ACHN (cell line): ENCODE results near the gene RGS6.

Experiments
- DNase-seq: peaks from one replicate; pipeline ENCODE4 v3.0.0-alpha.2; 2015
- in situ Hi-C: cut with HindIII; loops from 2 replicates; pipeline ENCODE4 v1.10.0; 2017; ENCODE audit warnings: low sequenced_read_pairs, low pct_ligation_motif_present, low pct_unique_long_range_greater_than_20kb

RGS6 gene

DNA sequence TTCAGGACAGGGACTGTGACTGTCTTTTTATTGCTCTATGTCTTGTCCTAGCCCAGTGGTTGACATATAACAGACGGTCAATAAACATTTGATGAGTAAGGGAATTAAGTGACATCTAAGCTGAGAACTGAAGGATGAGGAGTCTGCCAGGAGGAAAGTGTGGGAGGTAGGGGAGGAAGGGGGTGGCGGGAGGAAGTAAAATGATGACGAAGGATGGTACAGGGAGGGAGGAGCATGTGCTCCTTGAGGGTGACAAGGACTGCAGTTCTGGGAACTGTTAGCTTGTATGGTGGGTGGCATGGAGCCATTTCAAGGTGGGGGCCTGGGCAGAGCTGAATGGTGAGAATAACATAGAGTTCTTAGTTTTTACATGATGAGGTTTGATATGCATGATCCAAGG lies 64.4 kb downstream of the RGS6 start:
- DNase-seq: no peak
- in situ Hi-C loops: no loop called here

DNA sequence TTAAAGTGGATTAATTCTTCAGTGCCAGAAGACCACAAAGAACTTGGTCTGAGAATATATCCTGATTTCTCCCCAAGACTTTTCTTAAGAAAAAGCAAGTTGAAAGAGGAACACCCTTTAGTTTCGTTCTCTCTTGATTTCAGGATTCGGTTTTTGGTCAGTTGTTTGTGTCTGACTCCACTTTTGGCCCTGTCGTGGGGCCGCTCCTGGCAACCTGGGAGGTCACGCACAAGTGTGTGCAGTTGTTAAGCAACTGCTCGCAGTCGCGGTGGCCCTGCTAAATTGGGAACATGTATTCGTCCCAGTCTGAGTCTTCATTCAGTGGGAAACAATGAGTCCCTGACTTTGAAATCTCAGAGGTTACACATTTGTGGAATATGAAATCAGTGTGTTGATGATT lies 68.7 kb downstream of the RGS6 start:
- DNase-seq: no peak
- in situ Hi-C loops: no loop called here

DNA sequence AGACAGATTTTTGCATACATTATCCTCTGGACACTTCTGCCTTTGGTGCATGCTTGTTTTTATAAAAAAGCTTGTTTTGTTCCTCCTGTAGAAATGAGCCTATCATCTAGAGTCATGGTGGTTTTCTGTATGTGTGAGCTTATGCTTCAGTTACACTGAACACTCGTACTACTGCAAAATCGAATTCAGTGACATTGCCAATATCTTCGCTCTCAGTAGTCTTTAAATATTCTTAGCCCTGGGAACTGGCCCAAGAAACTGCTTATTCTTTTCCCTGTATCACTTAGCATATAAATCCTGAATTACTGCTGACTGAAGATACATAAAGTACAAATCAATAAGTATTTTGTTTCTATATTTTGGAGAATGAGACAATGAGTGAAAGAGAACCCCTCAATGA lies 70.5 kb downstream of the RGS6 start:
- in situ Hi-C loops: no loop called here
- DNase-seq: no peak

DNA sequence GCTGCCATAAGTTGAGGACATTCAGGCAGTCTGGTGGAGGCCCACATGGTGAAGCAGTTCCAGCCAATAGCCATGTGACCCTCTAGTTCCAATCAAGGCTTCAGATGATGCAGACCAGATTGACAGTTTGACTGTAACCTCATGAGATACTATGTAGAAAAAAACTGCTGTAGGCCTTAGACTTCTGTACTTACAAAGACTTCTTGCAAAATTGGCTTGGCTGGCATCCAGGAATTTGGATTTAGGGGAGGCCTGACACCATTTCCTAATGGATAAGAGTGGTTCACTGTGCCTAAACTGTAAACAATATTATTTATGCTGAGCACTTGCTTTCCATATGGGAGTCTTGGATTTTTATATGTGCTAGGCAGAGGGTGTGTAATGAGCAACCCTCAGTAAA lies 76.4 kb downstream of the RGS6 start:
- in situ Hi-C loops: no loop called here
- no peak for DNase-seq

DNA sequence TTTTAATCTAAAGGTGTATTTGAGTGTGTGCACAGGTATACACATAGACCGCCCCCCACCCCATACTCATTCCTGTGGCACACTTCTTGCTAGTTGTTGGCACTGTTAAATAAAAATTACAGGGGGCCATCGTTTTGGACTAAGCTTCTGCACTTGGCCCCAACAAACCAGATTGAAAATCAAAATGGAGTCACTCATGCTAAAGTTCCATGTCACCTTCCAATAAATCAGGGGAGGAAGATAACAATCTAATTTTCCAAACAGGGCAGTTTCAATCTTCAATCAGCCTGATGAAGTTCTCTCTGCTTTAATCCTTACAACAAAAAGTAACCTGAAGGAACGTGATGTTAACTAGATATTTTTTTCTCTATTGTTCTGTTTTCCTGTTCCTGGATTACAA lies 78.2 kb downstream of the RGS6 start:
- no peak for DNase-seq
- in situ Hi-C loops: no loop called here

DNA sequence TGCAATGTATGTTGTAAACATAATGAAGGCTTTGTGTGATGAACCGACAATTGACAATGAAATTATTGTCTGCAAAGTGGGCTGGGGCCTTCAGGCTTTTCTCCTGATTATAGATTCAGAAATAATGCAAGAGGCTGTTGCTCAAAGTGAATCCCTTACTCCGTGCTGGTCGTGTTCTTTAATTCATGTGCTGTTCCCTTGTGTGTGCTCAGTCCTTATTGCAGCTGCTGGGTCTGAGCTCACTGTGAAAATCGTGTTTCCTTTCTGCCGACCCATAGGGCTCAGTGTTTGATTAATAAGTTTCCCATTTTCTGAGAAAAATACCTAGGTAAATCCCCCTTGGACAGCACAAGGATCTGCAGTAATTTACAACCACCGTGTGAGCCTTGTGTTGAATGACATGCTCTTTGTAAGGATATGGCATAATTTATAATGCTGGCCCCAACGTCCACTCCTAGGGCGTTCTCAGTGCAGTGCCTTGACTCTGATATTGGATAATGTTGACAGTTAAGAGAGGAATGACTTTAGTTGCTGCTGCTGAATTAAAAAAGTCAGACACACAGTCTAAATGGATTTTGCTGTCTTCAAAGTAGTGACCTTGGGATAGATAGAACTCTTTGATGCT lies 81.6 kb downstream of the RGS6 start:
- no peak for DNase-seq
- in situ Hi-C loops: no loop called here

DNA sequence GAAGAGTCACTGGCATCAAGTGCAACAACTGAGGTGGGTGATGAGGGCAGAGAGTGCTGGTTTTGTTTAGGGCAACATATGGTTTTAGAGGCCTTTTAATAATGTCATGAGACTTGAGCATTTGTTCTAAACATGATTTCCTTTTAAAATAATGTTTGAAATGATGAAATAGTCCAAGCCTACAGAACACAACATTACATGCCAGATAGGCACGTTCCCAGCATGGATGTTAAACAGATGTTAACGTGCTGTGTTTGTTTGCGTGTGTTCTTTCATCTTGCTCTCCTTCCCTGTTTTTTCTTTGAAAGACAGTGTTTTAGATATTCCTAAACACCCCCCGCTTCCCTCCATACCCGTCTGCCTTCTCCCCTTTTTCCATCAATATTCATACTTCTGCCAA lies 82.3 kb downstream of the RGS6 start:
- DNase-seq: no peak
- in situ Hi-C loops: no loop called here

DNA sequence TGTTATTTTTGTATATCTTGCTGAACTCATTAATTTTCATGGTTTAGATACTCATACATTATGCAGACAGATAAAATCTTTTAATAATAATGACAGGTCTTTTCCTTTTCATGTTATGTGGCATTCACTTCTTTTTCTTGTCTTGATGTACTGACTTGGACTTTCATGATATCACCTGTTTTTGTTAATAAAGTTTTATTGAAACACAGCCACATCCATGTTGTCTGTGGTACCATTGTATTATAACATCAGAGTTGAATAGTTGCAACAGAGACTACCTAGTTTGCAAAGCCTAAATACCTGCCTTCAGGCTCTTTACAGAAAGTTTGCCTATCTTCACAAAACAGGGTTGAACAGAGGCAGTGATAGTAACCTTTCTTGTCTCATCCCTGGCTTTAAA lies 85.1 kb downstream of the RGS6 start:
- DNase-seq: no peak
- in situ Hi-C loops: no loop called here

DNA sequence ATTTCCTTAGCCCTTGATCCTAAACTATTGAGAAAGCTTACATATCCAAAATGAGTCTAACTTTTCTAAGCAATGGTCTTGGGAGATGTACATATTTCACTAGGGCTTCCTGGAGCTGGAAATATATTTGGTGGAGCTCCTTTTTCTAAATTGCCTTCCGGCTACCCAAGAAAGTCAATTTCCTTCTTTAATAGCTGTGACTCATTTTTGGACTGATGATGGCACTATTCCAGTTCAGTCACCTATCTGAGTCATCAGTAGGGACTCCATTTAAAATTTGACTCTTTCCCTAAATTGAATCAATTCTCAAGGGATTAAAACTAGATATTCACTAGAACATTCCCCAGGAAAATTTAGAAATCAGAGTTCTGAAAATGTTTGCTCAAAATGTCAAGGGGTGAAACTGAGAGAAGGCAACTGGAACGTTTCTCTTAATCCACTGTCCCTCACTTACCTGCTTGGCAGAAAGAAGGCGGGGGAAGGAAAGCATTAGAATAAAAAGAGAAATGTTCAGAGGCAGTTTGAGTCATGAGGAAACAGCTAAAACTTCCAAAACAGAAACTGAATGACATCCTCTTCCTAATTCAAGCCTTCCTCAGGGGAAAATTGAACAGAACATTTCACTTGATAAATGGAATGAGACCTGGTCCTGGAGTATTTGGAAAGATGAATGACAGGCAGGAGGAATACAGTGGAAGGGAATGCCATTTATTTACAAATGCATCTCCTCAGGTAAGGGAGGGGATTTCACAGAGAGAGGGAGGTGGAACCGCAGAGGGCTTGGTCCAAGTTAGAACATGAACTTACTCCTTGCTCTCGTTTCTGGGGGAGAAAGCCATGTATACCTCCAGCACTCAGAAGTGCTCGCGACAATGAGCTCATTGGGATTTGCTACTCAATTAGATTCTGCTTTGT lies 91.2 kb downstream of the RGS6 start:
- DNase-seq: no peak
- in situ Hi-C loops: no loop called here

DNA sequence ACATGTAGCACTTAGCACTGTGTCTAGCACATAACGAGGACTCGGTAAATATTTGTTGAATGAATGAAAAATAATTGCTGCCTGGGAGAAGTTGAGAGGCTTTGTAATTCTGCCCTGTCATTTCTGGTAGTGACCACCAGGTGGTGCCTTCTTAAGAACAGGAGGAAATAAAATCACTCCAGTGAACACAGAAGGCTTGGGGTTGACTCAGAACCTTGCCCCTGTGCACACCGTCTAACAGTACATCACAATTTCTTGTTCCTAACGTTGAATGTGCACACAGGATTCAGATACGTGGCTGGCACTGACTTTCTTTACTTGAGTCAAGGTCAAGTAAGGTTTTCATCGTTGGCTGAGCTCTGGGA lies 91.8 kb downstream of the RGS6 start:
- in situ Hi-C loops: no loop called here
- DNase-seq: peak; percentile 45

DNA sequence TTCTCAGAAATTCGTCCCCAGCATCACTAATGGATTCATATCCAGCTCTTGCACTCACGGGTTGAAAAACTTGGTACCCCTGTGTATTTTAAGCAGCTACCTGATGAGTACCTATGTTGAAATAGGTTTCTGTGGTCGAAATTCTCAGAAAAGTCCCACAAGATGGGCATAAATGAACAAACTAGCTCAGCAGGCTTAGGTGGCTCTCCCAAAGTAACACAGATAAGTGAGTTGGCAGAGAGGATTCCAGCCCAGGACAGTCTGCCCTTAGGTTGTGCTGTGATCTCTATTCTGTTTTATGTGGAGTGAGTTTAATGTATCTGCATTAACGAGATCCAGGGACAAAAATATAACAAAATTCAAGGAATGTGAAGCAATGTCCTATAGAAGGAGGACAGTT lies 92.3 kb downstream of the RGS6 start:
- DNase-seq: no peak

DNA sequence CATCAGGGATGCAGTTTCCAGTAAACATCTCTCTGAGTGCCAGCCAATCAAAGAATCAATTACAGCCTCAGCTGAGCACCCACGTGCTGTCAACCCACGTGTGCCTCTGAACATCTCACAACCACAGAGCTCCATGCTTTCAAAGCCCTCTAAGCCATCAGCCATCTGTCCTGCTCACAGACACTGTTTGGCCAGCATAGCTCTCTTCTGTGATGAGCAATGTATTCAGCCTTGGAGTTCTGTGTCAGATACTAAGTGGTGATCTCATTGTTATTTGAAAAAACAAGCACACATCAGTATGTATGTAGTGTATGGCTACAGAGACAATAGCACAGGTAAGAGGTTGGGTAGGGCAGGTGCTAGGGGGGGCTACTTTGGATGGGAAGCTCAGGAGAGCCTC lies 94.3 kb downstream of the RGS6 start:
- in situ Hi-C loops: no loop called here
- no peak for DNase-seq

More for the DNA sequence above, 92.3 kb downstream of the RGS6 start:
- in situ Hi-C loops: no loop called here

DNA sequence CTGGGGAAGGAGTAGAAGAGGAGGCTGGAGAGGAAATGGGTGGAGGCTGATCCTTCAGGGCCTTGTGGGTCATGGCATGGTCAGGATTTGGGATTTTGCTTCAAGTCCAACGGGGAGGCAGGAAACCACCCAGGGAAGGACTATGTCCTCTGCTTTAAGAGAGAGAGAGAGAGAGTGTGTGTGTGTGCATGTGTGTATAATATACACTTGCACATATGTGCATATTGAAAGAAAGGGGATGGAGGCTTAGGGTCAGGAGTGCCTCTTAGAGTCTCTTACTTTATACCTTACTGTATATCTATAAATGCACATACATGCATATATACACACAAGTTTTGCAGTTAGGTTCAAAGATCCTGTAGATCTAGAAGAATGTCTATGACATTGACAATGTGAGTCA lies 94.8 kb downstream of the RGS6 start:
- in situ Hi-C loops: no loop called here
- no peak for DNase-seq

DNA sequence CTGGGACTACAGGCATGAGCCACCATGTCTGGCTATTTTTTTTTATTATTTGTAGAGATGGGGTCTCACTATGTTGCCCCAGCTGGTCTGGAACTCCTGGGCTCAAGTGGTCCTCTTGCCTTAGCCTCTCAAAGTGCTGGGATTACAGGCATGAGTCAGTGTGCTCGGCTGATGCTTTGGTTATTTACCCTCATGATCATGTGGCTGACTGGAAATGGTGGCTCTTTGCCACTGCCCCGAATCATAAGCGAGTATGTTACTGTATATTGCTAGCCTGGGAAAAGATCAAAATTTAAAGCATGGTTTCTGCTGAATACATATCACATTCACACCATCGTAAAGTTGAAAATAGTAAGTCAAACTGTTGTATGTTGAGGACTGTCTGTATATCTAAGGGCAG lies 101.1 kb downstream of the RGS6 start:
- in situ Hi-C loops: no loop called here
- DNase-seq: no peak

DNA sequence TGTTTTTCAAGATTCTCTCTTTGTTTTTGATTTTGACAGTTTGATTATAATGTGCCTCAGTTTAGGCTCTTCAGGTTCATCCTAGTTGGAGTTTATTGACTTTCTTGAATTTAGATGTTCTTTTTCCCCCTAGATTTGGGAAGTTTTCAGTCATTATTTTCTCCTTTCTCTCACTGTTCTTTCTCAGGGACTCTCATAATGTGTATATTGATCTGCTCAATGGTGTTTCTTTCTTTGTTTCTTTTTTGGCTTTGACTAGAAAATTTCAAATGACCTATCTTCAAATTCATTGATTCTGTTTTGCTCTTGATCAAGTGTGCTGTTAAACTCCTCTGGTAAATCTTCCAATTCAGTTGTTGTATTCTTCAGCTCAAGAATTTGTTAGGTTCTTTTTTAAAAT lies 108.3 kb downstream of the RGS6 start:
- in situ Hi-C loops: no loop called here
- DNase-seq: no peak

DNA sequence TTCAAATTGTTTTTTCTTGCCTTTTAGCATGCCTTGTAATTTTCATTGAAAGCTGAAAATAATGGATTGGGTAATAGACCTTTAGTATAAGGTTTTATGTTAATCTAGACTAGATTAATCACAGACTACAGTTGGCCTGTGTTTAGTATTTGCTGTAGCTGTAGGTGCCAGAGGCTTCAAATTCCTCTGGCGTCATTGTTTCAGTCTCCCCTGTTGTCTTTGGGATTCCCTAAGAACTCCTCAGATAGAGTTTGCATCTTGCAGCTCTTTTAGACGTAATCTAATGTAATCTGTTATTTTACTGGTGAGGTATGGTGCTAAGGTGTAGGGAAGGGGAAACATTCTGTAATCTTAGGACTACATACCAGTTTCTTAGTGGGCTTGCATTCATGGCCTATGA lies 113.0 kb downstream of the RGS6 start:
- in situ Hi-C loops: no loop called here
- no peak for DNase-seq

DNA sequence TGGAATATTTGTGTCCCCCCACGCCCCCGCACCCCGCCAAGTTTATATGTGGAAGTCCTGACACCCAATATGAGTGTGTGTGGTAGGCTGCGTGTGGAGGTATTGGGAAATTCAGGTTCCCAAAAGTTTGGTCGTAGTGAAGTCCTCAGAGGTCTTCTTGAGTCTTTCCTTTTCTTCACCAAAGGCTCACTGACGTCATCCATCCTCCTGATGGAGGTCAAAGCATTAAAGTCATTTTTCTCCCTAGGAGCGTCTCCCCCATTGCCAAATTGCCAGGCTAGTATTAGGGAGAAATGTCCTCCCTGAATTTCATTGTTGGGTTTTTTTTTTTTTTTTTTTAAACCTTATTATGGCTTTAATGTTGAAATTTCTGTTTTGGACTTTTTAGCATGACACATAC lies 113.7 kb downstream of the RGS6 start:
- DNase-seq: no peak
- in situ Hi-C loops: no loop called here

DNA sequence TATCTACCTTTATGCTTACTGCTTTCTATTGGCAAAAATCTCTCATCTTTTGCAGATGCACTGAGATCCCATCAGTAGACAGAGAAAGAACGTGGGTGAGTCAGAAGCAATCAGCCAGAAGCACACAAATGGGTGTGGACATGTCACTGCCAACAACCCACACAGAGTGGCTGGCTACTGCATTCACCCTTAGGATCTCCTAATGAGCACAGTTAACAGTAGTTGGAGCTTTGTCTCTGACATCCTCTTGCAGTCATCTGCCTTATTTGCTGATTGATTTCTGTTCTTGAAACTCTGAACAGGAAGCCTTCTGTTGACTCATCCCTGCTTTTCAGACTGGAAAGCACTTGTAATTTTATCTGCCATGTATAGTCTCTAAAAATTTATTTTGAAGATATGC lies 117.2 kb downstream of the RGS6 start:
- no peak for DNase-seq
- in situ Hi-C loops: no loop called here

DNA sequence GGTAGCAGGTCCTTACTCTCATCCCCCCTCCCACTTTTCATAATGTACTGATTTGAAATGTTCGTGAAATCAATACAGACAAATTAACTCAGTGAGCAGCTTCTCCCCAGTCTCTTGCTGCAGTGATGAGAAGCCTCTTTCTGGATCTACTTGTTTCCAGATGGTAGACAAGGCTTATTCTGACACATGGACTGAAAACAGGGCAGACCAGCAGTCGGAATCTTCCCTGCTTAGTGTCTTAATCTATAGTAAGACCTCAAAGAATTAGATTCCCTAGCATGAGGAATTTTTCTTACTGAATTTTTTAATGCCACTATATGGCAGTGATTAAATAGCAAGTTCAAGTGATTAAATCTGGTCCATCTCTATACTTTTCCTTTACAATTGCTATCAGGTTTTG lies 120.1 kb downstream of the RGS6 start:
- no peak for DNase-seq
- in situ Hi-C loops: no loop called here

DNA sequence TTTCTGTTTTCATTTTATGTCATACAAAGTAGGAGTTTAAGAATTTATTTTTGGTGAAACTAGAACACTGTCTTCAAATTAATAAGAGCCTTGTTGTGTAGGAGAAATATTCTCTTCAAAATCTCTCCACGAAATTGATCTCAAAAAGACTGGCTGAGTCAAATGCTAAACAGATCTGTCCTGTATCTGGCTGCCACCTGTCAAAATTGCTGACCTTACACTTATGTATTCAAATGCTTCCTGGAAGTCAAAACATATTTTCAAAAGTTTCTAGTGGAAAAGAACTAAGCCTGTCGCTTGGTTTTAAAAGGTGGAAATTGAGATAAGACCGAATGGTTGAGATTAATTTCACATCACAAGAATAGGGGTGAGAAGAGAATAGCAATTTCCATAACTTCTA lies 121.4 kb downstream of the RGS6 start:
- DNase-seq: no peak
- in situ Hi-C loops: no loop called here
